Transverse colon (tissue), 3 donors: Measurements from ENCODE around the gene HPSE.

Source experiments
- EP300 ChIP-seq: sonication (generic); formaldehyde crosslinking; IDR thresholded peaks from one replicate; pipeline ENCODE4 v1.6.1; 2017; ENCODE audit warnings: antibody characterized with exemption, low read depth
- POLR2A ChIP-seq: fragments of 450-650 bp; IDR thresholded peaks from one replicate; pipeline ENCODE4 v1.6.1; 2016; ENCODE audit warnings: antibody characterized with exemption, mild to moderate bottlenecking, moderate library complexity
- POLR2AphosphoS5 ChIP-seq, 3 donors: sonication (generic); formaldehyde crosslinking; IDR thresholded peaks; one replicate each; pipeline ENCODE4 v1.6.1; 2016; ENCODE audit warnings: antibody characterized with exemption in 3 of 3

DNA sequence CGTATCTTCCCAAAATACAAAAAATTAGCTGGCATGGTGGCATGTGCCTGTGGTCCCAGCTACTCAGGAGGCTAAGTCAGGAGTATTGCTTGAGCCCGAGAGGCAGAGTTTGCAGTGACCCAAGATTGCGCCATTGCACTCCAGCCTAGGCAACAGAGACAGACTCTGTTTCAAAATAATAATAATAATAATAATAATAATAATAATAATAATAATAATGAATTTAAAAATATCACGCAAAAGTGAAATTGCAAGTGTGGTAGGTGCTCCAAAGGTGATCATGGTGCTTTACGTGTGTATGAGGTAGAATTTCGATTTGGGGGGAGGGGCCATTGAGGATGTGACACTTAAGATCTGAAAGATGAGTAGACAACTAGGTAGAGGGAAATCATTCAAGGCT is 4.9 kb upstream of the HPSE start:
- TF ChIP-seq POLR2A: no peak
- TF ChIP-seq POLR2AphosphoS5 (IDR thresholded peaks at IDR 0.05): no peak
- TF ChIP-seq EP300: no peak
